Ramos (cell line): ENCODE results near the gene SRRD.
"Not testable (repeated sequence)": the region's sequence is repeated elsewhere in the genome, so short reads cannot be mapped to it uniquely, and the experiment has no call there.

Source experiments
- in situ Hi-C: fragments of 300-500 bp; cut with MboI; formaldehyde crosslinking; loops from one replicate; pipeline ENCODE4 v1.14.3; 2022; ENCODE audit warnings: low sequenced_read_pairs; ENCODE audit not compliant: unreplicated experiment

SRRD gene

DNA sequence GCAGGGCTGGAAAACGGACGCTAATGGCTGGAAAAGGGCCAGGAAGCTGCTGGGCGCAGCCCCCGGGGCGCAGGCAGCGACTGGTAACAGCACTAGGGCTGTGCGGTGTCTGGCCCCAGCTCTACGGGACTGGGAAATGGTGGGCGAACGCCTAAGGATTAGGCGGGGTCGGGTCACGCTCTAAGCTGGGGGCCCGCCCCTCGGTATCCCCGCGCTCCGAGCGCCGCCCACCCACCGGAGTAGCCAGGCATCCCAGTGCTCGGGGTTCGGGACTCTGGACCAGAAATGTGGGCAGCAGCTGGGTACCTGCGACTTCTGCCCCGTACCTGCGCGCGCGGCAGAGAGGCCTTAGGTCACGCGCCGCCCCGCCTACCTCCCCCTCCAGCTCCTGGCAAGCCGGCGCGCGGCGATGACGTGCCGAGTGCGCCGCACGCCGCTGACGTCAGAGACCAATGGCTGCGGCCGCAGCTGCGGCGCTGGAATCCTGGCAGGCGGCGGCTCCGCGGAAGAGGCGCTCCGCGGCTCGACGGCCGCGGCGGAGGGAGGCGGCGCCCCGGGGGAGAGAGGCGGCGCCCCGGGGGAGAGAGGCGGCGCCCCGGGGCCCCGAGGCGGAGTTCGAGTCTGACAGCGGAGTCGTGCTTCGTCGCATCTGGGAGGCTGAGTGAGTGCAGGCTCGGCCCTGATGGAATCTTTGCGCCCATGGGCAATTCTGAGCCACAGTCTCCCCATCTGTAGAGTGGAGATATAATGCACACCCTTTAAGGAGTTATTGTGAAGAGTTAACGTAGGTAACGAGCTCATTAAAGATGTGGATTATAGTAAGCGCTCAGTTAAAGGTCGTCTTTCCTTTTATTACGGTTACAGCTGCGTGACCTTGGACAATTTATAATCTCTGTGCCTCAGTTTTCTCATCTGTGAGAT is at the start of gene SRRD, which contains the start of gene HPS4:
Gene SRRD, plus strand, starts transcription at position 439 of the 921 bp plus-strand sequence. Its CDS starts 14 bp downstream, at position 453.
Gene HPS4, minus strand, starts transcription at position 345 of the 921 bp plus-strand sequence. CDS start 2,021 bp downstream, outside the sequence.
- in situ Hi-C loops: no loop called here

DNA sequence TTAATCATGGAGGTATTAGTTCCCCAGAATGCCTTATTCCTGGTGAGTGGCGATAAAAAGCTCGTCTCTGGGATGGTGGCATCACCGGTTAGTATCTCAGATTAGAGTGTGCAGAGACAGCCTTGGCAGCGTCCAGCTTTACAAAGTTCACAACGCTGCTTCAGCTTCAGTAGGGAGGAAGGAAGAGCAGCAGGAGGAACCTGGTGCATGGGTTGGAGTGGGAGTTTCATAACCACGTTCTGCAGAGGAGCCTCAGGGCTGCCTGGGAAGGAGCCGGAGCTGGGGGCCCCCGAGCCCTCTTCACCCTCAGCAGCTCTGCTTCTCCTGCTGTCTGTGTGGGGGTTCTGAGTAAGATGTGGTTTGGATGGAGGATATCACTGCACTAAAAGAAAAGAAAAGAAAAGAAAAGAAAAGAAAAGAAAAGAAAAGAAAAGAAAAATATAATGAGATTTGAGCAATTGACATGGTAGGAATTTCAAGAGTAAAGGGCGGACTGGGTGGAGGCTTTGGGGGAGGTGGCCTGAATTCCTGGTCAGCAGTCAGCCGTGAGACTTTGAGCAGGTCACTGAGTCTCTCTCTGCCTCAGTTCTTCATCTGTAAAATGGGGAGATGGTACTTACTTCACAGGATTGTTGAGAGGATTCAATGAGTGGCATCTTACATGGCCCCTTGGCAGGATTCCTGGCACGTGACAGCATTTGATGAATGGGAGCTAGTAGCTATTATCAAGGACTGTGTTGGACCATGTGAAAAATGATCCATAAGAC is 48.2 kb upstream of the SRRD start:
- in situ Hi-C loops: no loop called here

GRCh38 chr22:26436903-26437515 is 46.7 kb upstream of the SRRD start:
- in situ Hi-C loops: no loop called here

DNA sequence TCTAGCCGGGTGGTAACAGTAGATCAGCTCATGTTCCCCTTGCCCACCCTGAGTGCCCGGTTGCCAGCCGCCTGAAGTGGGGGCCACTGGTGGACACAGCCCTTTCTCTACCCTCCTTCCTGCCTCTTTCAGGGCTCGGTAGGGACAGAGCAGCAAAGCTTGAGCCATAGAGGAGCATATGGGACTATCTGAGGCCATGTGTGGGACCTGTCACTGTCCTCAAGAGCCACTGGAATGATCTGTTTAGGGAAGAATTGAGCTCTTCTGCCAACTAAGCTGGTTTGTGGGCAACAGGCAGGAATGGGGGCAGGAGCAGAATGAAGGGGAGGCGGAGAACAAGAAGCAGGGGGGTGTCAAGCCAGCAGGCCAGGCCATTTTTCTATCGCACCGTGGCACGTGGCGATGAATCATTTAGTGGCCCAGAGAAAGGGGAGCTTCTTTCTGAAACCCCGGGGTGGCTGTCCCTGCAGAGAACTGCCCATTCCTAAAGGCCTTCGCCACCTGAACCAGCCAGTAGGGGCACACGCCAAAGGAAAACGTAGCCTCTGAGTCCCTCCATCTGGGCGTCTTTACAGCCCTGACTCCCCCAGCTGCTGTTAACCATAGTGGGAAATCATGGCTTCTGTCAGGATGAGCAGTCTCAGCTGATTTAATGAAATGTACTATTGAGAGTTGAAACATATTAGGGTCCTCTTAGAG is 45.8 kb upstream of the SRRD start:
- in situ Hi-C loops: no loop called here

DNA sequence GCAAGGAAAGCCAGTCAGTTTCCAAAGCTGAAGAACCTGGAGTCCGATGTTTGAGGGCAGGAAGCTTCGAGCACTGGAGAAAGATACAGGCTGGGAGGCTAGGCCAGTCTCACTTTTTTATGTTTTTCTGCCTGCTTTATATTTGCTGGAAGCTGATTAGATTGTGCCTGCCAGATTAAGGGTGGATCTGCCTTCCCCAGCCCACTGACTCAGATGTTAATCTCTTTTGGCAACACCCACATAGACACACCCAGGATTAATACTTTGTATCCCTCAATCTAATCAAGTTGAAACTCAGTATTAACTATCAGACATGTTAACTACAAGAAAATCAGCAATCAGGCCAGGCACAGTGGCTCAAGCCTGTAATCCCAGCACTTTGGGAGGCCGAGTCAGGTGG is 44.9 kb upstream of the SRRD start:
- in situ Hi-C loops: not testable (repeated sequence)

DNA sequence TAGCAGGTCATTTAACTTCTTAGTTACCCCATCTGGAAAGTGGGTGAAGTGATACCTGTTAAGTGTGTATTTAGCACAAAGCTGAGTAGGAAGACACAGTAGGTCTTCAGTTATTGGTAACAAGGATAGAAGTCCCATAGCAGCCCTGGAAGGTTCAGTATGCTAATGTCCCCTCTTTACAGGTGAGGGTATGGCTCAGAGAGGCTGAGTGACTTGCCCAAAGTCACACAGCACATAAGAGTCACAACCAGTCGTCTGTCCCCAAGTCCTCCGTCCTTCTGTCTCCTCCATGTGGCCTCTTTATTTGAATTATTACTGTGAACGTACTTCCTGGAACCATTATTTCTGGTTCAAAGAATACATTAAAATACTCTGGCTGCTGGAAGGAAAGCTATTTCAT is 44.1 kb upstream of the SRRD start:
- in situ Hi-C loops: no loop called here

- in situ Hi-C loops: no loop called here
Observed at GRCh38 chr22:26442086-26442756, 41.5 kb upstream of the SRRD start.

DNA sequence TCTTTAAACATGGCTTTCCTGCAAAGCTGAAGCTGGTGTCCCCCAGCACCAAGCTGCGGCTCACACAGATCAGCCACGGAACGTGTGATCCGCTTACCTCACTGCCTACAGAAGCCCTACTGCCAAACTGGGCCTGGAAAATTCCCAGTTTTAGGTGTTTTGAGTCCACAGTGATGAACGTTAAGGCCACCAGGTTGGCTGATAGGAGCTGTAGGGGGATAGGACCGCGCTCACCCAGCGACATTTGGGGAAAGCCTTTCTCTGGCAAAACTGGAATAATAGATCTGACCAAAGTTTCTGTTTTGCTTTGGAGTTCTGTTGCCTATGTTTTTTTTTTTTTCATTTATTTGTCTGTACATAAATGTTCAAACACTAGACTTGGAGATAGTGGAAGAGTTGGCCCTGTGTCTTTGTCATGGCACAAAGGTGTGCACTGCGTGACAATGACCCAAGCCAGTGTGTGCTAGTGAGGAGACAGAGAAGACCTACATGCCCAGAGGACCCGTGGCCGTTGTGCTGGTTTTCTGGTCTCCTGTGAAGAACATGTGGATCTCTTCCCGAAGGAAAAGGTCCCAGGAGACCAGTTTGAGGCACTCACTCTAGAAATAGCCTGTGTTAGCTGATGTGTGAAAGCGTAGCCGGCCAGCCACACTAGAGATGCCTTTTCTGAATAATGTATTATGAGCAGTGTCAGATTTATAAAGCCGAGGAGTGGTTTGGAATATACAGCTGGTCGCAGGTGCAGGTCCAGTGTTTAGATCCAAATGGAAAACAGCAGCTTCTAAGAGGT is 39.6 kb upstream of the SRRD start:
- in situ Hi-C loops: no loop called here

GRCh38 chr22:26444777-26445176 is 38.9 kb upstream of the SRRD start:
- in situ Hi-C loops: no loop called here

DNA sequence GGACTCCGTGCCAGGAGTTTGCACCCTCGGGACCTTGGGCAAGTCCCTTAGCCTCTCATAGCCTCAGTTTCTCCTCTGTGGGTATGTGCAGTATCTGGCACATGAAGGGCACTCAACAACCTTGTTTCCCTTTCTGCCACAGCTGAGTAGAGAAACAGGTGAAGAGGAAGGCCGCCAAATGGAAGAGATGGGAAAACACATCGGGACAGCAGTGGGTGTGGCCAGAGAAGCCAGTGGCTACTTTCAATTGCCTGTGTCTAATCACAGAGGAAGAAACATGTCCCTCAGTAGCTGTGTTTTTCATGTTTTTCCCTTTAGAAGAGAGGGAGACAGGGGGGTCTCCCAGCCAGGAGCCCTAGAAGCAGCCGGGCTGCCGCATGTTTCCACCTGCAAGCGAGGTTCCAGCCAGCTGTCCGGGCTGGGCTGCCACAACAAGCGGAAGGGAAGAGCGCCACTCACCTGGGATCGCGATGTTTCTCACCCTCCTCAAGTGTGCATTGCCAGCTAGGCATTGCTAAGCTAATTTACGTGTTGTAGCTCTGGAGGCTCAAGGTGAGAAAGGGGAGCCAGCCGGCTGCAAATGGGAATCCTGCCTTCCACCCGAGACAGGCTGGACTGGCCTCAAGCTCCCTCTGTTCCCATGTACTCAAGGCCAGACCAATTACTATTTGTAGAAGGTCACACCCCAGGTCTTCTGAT is 38.0 kb upstream of the SRRD start:
- in situ Hi-C loops: no loop called here

DNA sequence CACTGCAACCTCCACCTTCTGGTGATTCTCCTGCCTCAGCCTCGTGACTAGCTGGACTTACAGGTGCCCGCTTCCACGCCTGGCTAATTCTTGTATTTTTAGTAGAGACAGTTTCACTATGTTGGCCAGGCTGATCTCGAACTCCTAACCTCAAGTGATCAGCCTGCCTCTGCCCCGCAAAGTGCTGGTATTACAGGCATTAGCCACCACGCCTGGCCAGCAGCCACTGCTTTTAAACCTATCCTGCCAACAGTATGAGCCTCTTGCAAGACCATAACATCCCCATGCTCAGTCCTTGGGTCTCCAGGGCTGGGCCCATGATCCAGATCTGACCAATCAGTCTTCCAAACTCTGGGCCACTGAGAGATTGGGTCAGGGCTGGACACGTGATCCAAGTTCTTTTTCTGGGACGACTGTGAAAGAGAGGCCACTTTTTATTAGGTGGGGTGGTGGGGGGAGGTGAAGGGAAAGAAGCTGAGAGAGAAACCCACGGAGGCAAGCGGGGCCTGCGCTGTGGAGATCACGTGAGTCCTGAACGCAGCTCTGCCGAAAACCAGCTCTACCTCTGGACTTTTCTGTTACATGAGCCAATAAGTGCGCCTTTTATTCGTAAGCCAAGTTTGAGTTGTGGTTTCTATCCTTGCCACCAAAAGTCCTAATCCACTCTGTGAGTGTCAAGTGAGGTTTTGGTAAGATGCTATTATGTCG is 36.7 kb upstream of the SRRD start:
- in situ Hi-C loops: no loop called here

GRCh38 chr22:26447584-26448329 is 35.9 kb upstream of the SRRD start:
- in situ Hi-C loops: no loop called here

DNA sequence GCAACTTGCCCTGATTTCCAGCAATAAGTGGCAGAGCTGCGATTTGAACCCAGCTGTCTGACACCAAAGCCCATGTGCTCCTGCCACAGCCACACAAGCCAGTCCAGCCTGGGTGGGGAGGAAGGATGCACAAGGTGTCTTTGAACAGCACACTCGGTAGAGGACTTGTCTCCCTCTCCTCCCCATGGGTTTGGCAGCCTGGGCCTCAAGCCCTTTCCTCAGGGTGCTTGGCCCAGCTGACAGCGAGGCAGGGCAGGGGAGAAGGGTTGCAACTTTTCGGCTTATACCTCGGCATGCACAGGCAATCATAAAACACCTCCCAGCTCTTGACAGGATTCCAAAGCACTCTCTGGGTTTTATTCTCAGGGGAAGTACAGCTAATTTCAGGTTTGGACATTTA is 35.3 kb upstream of the SRRD start:
- in situ Hi-C loops: no loop called here

DNA sequence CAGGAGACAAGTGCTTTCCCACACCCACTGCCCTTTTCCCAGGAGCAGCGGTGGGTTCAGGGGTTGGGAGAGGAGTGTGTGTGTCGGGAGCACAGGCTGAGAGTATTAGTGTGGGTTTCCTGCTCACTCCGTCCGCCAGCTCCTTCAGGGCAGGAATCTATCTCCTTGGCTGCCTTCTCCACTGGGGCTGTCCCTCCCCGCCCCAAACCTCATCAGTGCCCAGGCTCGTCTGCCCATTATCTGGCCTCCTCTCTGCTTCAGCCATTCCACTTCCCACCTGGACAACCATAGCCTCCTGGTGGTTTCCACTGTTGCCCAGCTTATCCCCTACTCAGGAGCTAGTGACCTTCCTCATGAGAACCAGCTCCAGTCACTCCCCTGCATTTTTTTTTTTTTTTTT is 34.7 kb upstream of the SRRD start:
- in situ Hi-C loops: no loop called here

GRCh38 chr22:26450453-26451185 is 33.1 kb upstream of the SRRD start:
- in situ Hi-C loops: no loop called here

- in situ Hi-C loops: no loop called here
Observed at GRCh38 chr22:26452236-26453016, 31.3 kb upstream of the SRRD start.
